Suppressor macrophage treated with lipopolysaccharide for 1 hour (primary cell): ENCODE data around the gene NUDT3.
"Not testable (repeated sequence)": the region's sequence is repeated elsewhere in the genome, so short reads cannot be mapped to it uniquely, and the experiment has no call there.

Experiments used
- DNase-seq, 3 donors: peaks; one replicate each; pipeline ENCODE4 v3.0.0-alpha.2; 2020 to 2022

Gene NUDT3

DNA sequence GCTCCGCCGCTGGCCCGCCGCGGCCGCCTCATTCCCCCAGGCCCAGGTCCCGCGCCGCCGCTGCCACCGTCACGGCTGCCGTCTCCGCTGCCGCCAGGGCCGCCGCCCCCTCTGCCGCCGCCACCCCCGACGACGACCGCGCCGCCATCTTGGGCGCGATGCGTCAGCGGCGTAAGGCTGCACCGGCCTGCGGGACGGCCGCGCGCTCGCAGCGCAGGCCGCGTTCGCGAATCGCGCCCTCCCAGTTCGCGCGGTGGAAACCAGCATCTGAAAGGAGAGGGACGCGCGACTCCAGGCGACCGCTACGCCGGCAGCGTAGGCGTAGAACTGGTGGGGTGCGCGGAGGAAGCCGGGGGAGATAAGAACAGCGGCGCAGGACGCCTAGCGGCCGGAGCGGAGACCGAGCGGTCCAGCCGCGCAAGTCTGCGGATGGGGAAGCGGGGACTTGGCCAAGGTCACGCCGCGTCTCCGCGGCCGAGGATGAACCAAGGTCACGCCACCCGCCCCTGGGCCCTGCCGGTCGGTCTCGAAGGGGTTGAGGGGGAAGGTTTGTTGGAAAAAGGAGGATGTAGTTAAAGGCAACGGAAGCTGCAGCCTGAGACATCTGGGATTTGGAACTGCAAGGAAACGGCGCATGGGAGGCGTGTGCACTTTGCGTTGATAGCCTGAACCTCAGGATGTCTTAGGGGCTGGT lies at the start of gene NUDT3:
Gene NUDT3 (minus strand): TSS at position 173 of the 694 bp plus-strand sequence. CDS start 307 bp downstream, outside the sequence.
- peak; percentile 96 to 98 (median 97) for DNase-seq

DNA sequence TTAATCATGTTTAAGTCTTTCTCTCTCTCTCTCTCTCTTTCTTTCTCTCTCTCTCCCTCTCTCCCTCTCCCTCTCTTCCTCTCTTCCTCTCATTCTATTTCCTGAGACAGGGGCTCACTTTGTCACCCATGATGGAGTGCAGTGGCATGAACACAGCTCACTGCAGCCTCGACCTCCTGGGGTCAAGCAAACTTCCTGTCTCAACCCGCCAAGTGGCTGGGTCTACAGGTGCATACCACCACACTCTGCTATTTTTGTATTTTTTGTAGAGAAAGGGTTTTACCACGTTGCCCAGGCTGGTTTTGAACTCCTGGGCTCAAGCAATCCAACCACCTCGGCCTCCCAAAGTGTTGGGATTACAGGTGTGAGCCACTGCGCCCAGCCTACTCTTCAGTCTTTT lies 49.1 kb upstream of the NUDT3 start:
- no peak for DNase-seq

DNA sequence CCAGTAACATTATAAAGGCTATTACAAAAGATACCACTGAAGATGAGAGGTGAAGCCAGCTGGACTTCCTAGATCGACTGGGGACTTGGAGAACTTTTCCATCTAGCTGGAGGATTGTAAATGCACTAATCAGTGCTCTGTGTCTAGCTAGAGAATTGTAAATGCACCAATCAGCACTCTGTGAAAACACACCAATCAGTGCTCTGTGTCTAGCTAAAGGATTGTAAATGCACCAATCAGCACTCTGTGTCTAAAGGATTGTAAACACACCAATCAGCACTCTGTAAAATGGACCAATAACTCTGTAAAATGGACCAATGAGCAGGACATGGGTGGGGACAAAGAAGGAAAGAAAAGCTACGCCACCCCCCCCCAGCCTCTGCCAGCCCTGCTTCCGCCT lies 47.0 kb upstream of the NUDT3 start:
- DNase-seq: no peak

DNA sequence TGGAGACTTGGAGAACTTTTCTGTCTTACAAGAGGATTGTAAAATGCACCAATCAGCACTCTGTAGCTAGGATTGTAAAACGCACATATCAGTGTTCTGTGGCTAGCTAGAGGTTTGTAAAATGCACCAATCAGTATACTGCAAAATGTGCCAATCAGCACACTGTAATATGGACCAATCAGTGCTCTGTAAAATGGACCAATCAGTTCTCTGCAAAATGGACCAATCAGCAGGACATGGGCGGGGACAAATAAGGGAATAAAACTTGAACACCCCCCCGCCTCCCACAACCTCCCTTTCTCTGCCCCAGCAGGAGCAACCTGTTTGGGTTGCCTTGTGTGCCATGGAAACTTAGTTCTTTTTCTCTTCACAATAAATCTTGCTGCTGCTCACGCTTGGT lies 46.2 kb upstream of the NUDT3 start:
- DNase-seq: no peak

DNA sequence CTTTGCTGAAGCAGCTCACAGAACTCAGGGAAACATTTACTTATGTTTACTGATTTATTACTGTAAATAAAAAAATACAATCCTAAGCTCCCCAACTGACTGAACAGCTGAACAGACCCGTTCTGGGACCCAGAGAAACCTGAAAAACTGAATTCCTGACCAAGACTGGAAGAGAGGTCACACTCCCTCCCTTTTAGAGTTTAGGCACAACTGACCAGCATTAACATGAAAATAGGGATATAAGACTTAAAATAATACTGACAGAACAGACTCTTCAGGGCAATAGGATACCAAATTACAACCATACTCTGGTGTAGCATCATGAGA lies 45.1 kb upstream of the NUDT3 start:
- DNase-seq: no peak

DNA sequence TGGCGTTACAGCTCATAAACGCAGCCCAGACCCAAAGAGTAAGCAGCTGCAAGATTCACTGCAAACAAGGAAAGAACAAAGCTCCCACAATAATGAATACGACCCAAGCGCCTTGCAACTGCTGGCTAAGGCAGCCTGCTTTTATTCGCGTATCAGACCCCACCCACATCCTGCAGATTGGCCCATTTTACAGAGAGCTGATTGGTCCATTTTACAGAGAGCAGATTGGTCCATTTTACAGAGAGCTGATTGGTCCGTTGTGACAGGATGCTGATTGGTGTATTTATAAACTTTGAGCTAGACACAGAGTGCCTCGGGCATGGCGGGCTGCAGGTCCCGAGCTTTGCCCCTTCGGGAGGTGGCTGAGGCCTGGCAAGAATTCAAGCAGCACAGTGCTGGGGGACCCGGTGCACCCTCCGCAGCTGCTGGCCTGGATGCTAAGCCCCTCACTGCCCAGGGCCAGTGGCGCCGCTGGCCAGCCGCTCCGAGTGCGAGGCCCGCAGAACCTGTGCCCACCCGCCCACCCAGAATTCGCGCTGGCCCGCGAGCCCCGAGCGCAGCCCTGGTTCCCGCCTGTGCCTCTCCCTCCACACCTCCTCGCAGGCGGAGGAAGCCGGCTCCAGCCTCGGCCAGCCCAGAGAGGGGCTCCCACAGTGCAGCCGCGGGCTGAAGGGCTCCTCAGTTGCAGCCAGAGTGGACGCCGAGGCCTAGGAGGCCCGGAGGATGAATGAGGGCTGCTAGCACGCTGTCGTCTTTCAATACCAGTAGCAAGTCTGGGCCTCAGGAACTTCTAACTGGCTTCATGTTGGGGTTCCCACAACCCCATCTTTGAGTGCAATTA lies 44.6 kb upstream of the NUDT3 start:
- no peak for DNase-seq

DNA sequence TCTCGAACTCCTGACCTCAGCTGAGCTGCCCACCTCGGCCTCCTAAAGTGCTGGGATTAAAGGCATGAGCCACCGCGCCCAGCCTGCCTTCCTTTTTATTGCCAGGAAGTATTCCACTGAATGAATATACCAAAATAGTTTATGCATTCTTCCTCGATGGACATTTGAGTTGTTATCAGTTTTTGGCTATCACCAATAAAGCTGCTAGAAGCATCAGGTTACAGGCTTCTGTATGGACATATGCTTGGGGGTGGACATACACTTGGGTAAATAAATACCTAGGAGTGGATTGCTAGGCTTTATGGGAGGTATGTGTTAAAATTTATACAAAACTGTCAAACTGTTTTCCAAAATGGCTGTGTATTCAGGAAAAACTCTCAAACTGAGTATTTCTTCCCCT lies 43.4 kb upstream of the NUDT3 start:
- DNase-seq: no peak

DNA sequence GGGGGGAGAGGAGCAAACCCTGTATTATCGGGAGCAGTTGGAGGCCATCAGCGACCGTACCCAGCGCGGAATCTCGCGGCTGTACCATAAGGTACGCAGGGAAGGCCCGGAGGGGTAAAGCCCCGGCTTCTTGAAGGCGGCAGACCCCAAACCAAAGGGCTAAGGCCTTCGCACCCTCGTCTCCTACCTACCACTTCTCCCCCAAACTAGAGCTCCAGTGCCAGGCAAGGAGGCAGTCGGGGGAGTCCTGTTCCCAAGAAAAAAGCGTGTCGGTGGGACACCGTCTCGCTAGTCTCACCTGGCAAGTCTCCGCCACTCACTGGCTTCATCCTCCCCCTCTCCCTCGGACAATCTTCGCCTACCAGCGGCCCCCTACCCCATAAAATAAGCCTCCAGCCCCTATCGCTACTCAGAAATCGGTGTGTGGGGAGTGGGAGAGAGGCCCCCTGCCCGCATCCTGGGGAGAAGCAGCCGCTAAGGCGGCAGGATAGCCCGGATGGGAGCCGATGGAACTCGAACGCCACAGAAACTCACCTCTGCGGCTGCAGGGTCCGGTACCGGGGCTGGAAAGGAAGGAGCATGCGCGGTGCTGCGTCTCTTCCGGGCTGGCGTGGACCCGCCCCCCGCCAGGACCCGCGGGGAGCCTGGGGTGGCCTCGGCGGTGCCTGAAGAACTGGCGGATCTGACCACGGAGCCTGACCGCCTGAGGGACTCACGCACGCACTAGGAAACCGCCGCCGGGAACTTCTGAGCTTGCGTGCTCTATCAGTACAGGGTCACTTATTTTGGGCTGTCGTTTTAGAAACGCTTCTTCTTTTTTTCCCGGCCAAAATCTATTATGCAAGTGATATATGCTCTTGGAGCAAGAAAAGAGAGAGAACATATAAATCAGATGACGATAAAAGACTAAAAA lies 33.3 kb upstream of the NUDT3 start, which contains the start of gene RPS10:
Gene RPS10 (minus strand): TSS at position 572 of the 913 bp plus-strand sequence. CDS start 848 bp downstream, outside the sequence.
- peak; percentile 95 to 98 (median 98) for DNase-seq

DNA sequence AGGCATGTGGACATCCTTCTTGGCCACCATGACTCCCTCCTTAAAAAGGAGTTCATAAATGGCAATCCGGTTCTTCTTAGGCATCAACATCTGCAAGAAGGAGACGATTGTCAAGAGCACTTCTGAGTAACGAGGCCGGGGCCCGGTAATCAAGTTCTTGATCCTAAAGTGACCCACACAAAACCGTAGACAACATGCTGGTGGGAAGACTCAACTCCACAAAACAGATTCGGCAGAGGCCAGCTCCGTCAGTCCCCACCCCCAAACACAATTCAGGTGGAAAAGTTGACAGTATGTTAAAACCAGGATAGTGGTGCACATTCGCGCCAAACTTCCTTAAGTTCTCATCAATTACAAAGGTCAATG lies 32.6 kb upstream of the NUDT3 start:
- DNase-seq: peak in 2 of 3 donors; percentile 4 to 25

DNA sequence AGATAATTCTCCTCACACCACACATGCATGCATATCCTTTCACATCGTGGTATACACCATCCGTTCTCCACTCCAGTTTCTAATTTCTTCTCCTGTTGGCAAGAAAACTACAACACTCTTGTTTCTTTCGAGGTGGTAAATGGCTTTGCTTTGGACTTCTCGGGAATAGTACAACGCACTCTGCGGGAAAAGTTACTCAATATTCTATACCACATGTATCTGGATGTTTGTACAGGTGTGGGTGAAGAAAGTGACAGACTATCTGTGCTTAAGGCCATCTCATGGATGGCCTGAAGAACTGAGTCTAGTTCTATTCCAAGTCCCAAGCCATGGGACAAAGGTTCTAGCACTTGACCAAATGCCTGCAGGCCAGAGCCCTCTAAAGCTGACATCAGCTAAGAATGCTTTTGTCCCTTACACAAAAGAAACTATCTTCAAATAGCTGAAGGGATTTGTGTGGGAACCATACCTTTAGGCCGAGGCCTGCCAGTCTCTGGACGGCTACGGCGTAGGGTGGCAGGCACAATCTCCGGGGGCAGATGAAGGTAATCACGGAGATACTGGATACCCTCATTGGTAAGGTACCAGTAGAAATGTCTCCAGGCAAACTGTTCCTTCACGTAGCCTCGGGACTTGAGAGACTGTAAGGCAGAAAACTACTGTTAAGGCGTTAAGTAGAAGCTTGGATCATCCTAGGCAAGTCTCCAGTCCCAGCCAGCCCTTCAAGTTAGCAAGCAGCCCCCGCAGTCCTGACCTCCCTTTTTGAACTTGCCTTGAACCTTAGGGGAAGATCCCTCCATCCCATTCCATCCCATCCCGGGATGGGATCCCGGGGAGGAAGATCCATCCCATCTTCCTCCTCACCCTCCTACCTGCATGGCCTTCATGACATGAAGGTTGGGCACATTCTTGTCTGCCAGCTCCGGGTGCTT lies 32.0 kb upstream of the NUDT3 start:
- DNase-seq: no peak

DNA sequence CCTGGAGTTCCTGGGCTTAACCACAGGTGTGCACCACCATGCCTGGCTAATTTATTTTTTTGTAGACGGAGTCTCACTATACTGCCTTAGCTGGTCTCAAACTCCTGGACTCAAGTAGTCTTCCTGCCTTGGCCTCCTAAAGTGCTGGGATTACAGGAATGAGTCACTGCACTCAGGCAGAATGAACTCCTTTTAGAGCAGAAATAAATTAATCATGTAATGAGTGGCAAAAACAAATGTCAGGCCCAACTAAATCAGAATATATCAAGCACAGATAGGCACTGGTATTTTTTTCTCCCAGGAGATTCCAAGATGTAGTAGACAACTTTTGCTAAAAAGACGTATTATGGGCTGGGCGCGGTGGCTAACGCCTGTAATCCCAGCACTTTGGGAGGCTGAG lies 30.8 kb upstream of the NUDT3 start:
- no peak for DNase-seq

DNA sequence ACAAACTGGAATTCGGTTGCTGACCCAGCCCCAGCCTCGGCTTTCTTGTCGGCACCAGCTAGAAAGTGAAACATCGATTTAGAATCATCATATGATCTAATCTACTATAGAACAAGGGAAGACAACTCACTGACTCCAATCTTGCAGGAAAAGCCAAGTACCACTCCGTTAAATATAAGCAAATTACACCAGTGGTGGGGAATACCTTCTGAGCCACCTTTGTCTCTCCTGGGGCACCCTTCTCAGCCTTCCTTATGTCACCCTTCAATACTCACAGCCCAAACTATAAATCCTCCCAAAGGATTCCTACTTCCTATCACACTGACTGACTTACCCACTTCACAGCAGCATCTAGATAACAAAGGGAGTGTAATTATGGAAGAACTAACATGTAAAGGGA lies 25.9 kb upstream of the NUDT3 start:
- no peak for DNase-seq

DNA sequence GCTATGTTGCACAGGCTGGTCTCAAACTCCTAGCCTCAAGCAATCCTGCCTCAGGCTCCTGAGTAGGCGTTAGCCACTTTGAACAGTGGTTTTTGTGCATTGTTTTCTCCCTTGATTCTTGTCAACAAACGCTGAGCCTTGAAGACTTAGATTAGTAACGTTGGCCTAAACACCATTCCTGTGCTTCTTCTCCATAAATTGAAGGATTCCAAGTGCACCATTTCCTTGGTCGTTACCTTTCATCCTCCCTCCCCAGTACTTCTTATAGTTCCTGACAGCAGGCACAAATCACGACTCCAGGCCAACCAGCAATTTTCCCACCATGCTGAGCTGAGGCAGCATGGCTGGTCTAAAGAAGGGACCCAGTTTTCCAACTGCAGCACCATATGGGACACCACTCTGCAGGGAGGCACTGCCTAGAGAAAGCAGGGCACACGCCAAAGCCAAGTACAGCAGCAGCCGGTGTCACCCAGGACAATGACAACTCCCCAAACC lies 24.5 kb upstream of the NUDT3 start:
- no peak for DNase-seq

DNA sequence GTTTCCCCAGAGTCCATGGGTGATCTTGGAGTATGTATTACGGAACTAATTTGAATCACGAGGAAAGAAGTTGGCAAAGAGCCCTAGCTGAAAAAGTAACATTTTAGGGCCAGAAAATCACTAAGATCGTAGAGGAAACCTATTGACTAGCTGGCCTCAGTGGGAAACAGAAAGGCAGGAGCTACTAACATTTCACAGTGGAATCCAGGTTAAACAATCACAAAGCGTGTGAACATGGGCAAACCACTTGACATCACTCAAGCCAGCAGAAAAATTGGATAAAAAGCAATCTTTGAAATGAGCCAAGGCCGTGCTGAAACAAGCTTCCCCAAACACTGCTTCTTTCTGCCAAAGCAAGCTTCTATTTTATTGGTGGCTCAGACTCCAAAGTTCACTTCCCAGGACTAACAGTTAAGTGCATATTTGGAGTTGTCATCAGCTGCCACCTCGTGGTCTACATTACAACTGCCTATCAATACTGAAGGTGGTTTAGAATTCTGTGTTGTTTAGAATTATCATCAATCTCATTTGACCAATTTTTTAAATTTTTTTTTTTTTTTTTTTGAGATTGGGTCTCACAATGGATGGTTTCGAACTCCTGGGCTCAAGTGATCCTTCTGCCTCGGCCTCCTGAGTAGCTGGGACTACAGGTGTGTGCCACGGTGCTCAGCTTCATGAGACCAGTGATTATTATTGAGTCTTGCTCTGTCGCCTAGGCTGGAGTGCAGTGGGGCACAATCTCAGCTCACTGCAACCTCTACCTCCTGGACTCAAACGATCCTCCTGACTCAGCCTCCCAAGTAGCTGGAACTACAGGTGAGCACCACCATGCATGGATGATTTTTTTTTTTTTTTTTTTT lies 22.8 kb upstream of the NUDT3 start:
- peak; percentile 78 to 89 (median 87) for DNase-seq

DNA sequence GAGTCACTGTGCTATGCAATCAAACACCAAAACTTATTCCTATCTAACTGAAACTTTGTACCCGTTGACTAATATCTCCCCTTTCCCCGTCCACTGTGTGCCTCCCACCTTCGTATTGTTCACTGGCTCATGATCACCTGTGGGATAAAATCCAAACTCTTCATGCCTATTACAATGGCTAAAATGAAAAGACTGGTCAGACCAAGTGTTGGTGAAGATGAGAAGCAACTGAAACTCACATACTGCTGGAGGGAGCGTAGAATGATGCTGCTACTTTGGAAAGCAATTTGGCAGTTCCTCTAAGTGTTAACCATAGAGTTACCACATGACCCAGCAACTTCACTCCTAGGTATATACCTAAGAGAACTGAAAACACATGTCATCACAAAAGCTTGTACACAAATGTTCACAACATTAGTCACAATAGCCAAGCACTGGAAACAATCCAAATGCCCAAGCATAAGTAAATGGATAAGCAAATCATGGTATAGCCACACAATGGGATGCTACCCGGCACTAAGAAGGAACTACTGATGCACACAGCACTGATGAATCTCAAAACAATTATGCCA lies 20.3 kb upstream of the NUDT3 start:
- DNase-seq: no peak

DNA sequence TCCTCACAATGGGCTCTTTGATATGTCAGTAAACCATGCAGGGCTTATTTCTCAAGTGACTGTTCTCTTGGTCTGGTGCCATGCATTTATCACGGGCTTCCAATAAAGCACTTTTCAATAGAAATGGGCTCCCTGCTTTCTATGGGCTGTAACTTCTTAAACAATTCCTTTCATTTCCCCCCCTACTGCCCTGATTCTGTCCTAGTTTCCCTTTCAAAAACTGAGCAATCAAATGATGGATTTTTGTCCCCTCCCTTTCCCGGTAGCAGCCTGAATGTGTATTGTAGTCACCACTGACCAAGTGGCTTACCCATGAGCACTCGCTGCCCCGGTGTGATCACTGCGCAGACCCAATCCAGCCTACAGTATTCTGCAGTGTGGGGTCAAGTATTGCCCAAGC lies 19.5 kb upstream of the NUDT3 start:
- DNase-seq: no peak

DNA sequence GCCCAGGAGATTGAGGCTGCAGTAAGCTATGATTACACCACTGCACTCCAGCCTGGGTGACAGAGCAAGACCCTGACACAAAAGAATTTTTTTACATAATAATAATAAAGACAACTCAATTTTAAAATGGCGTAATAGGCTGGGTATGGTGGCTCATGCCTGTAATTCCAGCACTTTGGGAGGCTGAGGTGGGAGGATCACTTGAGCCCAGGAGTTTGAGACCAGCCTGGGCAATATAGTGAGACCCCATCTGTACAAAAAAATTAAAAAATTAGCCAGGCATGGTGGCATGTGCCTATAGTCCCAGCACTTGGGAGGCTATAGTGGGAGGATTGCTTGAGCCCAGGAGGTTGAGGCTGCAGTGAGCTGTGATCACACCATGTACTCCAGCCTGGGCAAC lies 15.4 kb upstream of the NUDT3 start:
- DNase-seq: not testable (repeated sequence)

DNA sequence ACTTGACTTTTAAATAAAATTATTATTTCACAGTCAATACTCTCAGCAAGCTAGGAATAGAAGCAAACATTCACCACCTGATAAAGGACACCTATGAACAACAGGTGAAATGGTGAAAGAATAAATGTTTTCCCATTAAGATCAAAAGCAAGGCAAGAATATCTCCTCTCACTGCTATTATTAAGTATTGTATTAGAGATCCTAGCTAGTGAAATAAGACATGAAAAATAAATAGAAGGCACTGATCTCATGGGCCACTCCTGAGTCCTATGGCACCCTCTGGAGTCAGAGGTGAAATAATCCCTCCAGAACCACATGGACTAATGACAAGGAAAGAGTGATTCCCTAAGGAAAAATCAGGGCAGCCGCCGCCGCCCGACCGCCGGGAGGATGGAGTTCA lies 4.0 kb upstream of the NUDT3 start:
- DNase-seq: no peak

DNA sequence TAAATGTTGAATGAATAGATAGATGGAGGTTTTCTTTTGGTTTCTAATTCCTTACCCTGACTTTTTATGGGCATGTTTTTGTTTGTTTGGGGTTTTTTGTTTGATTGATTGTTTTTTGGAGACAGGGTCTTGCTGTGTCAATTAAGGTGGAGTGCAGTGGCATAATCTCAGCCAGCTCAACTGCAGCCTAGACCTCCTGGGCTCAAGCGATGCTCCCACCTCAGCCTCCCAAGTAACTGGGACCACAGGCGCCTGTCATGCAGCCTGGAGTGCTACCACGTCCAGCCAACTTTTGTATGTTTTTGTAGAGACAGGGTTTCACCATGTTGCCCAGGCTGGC lies 1.5 kb upstream of the NUDT3 start:
- DNase-seq: no peak

DNA sequence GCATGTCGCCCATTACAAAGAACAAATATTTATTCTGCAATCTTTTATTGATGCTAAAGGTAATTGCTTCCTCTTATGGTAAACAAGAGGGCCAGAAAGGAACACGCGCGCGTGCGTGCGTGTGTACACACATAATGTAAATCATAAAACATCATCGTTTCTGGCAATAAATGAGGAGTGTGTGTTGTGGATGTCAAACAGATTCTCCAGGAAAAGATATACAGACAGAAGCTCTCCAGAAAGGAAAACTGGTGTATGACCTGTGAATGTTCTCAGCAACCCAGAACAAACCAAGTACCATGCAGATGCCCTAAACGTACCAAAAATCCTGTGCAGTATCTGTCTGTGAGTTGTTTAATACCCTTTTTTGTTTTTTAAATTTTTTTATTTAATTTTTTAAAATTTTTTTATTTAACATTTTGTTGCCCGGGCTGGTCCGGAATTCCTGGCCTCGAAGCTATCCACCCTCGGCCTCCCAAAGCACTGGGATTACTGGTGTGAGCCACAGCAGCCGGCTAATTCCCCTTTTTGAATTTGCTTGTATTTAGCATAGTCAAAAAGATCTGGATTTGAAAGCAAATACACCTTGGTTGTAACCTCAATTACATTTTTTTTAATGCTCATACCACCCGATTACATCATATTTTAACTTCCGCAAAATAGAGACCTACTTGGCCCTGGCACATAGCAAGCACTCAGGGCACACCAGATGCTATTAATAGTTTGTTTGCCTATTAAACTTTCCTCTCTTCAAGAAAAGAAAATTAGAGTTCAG lies 909 bp upstream of the NUDT3 start:
- DNase-seq: peak; percentile 37 to 74 (median 72)
